ENCODE data around the gene MGLL.
"Not testable (repeated sequence)": the region's sequence is repeated elsewhere in the genome, so short reads cannot be mapped to it uniquely, and the experiment has no call there.

MGLL gene

GRCh38 chr3:127689266-127689860, 133.0 kb downstream of the MGLL start:
- no peak overlapping the region for H3K27ac Mint-ChIP-seq
- H3K4me1 Mint-ChIP-seq: peaks cover 1% of the 10 kb centered on the region
- no peaks in the 10 kb centered on the region for H3K9me3 Mint-ChIP-seq
- no peaks in the 10 kb centered on the region for H3K36me3 Mint-ChIP-seq (ENCODE audit: low read depth)
- H3K4me3 Mint-ChIP-seq: no peak overlapping the region
- H3K27me3 Mint-ChIP-seq: no peaks in the 10 kb centered on the region
- DNase-seq (no peak), ATAC-seq (no peak)

- ATAC-seq (no peak), DNase-seq (no peak)
- H3K27ac Mint-ChIP-seq: no peak overlapping the region
- H3K36me3 Mint-ChIP-seq (ENCODE audit: low read depth): no peaks in the 10 kb centered on the region
- H3K4me1 Mint-ChIP-seq: peaks cover 7% of the 10 kb centered on the region
- H3K4me3 Mint-ChIP-seq: no peak overlapping the region
- H3K27me3 Mint-ChIP-seq: no peaks in the 10 kb centered on the region
- H3K9me3 Mint-ChIP-seq: no peaks in the 10 kb centered on the region
Observed at GRCh38 chr3:127688416-127689265, 133.7 kb downstream of the MGLL start.

DNA sequence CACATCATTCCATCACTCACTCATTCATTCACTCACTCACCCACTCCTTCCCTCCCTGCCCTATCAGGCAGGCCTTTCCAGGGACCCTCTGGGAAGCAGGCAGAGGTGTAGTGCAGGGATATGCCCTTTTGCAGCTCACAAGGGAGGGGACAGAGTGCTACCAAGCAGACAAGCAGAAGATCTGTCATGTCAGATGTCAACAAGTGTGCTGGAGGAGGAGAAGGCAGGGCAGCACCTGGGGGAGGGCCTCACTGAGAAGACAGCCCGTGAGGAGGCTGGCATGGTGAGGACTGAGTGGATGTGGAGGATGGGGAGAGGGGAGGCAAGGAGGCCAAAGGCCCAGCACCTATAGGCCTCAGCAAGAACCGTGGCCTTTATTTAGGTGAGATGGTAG, 134.3 kb downstream of the MGLL start:
- Mint-ChIP-seq H3K4me1 (peaks cover 9% of the 10 kb centered on the region), H3K27me3 (no peaks in the 10 kb centered on the region), H3K4me3 (no peak overlapping the region), H3K27ac (no peak overlapping the region), H3K9me3 (no peaks in the 10 kb centered on the region), H3K36me3 (ENCODE audit: low read depth) (no peaks in the 10 kb centered on the region)
- DNase-seq (no peak), ATAC-seq (no peak)

GRCh38 chr3:127687228-127687737, 135.0 kb downstream of the MGLL start:
- no peak overlapping the region for H3K4me3 Mint-ChIP-seq
- H3K27ac Mint-ChIP-seq: no peak overlapping the region
- H3K9me3 Mint-ChIP-seq: no peaks in the 10 kb centered on the region
- H3K36me3 Mint-ChIP-seq (ENCODE audit: low read depth): no peaks in the 10 kb centered on the region
- DNase-seq (no peak), ATAC-seq (no peak)
- no peaks in the 10 kb centered on the region for H3K27me3 Mint-ChIP-seq
- peaks cover 9% of the 10 kb centered on the region for H3K4me1 Mint-ChIP-seq

- H3K4me3 Mint-ChIP-seq: no peak overlapping the region
- H3K9me3 Mint-ChIP-seq: no peaks in the 10 kb centered on the region
- H3K36me3 Mint-ChIP-seq (ENCODE audit: low read depth): no peaks in the 10 kb centered on the region
- no peak overlapping the region for H3K27ac Mint-ChIP-seq
- no peaks in the 10 kb centered on the region for H3K27me3 Mint-ChIP-seq
- no peak for ATAC-seq
- H3K4me1 Mint-ChIP-seq: peaks cover 11% of the 10 kb centered on the region
- DNase-seq: no peak
Observed at GRCh38 chr3:127686512-127686894, 135.8 kb downstream of the MGLL start.

DNA sequence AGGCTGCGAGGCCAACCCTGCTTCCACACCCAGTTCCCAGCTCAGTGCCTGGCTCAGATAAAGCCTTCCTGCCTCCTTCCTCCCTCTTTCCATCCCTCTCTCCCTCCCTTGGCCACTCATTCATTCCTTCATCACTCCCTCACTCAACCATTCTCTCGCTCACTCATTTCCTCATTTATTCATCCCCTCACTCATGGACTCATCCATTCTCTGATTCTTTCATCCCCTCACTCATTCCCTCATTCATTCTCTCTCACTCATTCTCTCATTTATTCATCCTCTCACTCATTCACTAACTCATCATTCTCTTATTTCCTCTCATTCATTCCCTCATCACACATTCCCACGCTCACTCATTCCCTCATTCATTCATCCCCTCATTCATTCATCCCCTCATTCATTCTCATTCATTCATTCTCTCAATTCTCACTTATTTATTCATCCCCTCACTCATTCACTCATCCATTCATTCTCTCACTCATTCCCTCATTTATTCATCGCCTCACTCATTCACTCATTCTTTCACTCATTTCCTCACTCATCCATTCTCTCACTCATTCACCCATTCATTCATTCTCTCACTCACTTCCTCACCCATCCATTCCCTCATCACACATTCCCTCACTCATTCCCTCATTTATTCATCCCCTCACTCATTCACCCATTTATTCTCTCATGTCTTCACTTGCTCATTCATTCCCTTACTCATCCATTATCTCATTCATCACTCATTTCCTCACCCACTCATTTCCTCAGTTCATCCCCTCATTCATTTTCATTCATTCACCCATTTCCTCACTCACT, 136.4 kb downstream of the MGLL start:
- ATAC-seq: no peak
- Mint-ChIP-seq H3K36me3 (ENCODE audit: low read depth) (no peaks in the 10 kb centered on the region), H3K4me1 (peaks cover 13% of the 10 kb centered on the region), H3K27ac (no peak overlapping the region), H3K9me3 (no peaks in the 10 kb centered on the region), H3K4me3 (no peak overlapping the region), H3K27me3 (no peaks in the 10 kb centered on the region)
- no peak for DNase-seq

DNA sequence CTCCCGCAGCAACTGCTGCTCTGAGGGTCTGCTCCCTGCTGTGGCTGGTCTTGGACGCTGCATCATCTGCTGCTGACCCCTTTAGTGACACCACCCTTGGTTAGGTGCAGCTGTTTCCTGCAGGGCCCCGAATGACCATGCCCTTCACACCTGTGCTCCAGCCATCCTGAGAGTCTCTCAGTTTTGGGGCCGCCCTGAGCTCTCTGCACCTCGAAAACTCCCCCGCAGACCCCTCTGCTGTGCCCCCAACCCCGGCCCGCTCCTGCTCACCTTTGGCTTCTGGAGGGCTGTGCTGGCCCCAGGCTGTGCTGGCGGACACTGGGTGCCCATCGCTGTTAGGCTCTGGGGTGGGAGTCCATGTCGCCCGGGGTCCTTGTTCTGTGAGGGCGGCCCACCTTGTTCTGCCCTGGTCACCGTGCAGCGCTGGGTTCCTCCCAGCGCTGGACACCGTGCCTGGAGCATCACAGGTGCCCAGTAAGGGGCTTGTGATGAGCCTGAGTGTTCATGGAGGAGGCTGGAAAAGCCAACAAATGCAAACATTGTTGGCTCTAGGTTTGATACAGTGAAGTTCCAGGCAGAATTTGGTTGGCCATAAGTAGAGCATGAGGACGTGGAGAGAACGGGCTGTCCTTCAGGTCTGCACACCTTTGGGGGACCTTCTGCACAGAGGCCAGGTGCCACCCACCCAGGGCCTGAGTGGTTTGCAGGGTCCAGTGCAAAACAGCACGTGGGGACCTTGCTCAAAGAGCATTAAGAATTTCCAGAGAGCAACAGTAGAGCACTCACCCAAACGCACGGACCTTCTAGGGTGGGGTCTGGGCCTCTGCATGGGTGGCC, 137.2 kb downstream of the MGLL start:
- Mint-ChIP-seq H3K27ac (no peak overlapping the region), H3K4me1 (peaks cover 13% of the 10 kb centered on the region), H3K27me3 (no peaks in the 10 kb centered on the region), H3K36me3 (ENCODE audit: low read depth) (no peaks in the 10 kb centered on the region), H3K4me3 (no peak overlapping the region), H3K9me3 (no peaks in the 10 kb centered on the region)
- no peak for ATAC-seq
- DNase-seq: no peak

GRCh38 chr3:127682561-127682960, 139.8 kb downstream of the MGLL start:
- Mint-ChIP-seq H3K36me3 (ENCODE audit: low read depth) (no peaks in the 10 kb centered on the region), H3K27ac (no peak overlapping the region), H3K27me3 (no peaks in the 10 kb centered on the region), H3K9me3 (no peaks in the 10 kb centered on the region), H3K4me3 (no peak overlapping the region), H3K4me1 (peaks cover 13% of the 10 kb centered on the region)
- ATAC-seq (no peak), DNase-seq (no peak)

GRCh38 chr3:127682175-127682554, 140.2 kb downstream of the MGLL start:
- ATAC-seq; DNase-seq; H3K36me3 Mint-ChIP-seq (ENCODE audit: low read depth); H3K9me3 Mint-ChIP-seq; H3K4me3 Mint-ChIP-seq; H3K27ac Mint-ChIP-seq; H3K27me3 Mint-ChIP-seq: not testable (repeated sequence)
- peaks cover 13% of the 10 kb centered on the region for H3K4me1 Mint-ChIP-seq

- H3K9me3 Mint-ChIP-seq: no peaks in the 10 kb centered on the region
- no peak overlapping the region for H3K27ac Mint-ChIP-seq
- H3K36me3 Mint-ChIP-seq (ENCODE audit: low read depth): no peaks in the 10 kb centered on the region
- no peaks in the 10 kb centered on the region for H3K27me3 Mint-ChIP-seq
- no peak overlapping the region for H3K4me3 Mint-ChIP-seq
- DNase-seq (no peak), ATAC-seq (no peak)
- peaks cover 13% of the 10 kb centered on the region for H3K4me1 Mint-ChIP-seq
Observed at GRCh38 chr3:127680798-127681221, 141.5 kb downstream of the MGLL start.

DNA sequence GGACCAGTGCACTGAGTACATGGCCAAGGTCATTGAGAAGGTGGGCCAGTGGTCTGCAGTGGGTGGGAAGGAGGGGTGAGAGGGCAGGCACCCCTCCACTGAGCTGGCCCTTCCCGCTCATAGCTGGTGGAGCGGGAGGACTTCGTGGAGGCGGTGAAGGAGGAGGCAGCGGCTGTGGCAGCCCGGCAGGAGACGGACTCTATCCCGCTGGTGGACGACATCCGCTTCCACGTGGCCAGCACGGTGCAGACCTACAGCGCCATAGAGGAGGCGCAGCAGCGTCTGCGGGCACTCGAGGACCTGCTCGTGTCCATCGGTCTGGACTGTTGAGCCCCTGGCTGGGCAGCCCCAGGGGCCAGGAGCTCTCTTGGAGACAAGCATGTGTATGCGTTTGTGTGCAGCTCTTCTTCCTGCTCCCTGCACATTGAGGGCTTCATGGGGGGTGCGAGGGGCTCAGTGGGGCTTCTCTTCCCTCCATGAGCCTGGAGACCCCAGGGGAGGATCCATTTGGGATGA, 142.1 kb downstream of the MGLL start:
- peaks cover 13% of the 10 kb centered on the region for H3K4me1 Mint-ChIP-seq
- H3K9me3 Mint-ChIP-seq: no peaks in the 10 kb centered on the region
- H3K36me3 Mint-ChIP-seq (ENCODE audit: low read depth): no peaks in the 10 kb centered on the region
- DNase-seq (no peak), ATAC-seq (no peak)
- no peak overlapping the region for H3K27ac Mint-ChIP-seq
- H3K27me3 Mint-ChIP-seq: no peaks in the 10 kb centered on the region
- no peak overlapping the region for H3K4me3 Mint-ChIP-seq

DNA sequence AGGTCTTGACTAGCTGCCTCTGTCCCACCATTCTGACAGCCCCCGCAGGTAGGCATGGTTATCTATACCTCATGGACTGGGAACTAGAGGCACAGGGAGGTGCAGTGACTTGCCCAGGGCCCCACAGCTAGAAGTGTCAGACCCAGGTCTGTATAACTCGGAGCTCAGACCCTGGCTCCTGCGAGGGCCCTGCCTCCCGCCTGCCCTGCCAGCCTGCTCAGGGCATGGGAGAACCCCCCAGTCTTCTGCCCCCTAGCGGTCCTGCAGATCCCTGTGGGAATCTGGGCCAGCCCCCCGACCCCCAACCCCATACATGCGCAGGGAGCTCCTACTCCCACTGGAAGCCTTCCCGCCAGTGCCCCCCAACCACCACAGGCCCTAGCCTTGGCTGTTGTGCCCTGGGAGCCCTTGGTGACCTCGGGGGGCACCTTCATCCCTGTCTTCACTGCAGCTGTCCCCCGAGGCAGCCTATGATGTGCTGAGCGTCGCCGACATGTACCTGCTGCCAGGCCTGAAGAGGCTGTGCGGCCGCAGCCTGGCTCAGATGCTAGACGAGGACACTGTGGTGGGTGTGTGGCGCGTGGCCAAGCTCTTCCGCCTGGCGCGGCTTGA, 142.7 kb downstream of the MGLL start:
- no peaks in the 10 kb centered on the region for H3K9me3 Mint-ChIP-seq
- H3K27me3 Mint-ChIP-seq: no peaks in the 10 kb centered on the region
- no peak for DNase-seq
- no peak overlapping the region for H3K4me3 Mint-ChIP-seq
- no peak for ATAC-seq
- H3K36me3 Mint-ChIP-seq (ENCODE audit: low read depth): no peaks in the 10 kb centered on the region
- H3K27ac Mint-ChIP-seq: no peak overlapping the region
- peaks cover 16% of the 10 kb centered on the region for H3K4me1 Mint-ChIP-seq

GRCh38 chr3:127678611-127679533, 143.4 kb downstream of the MGLL start:
- H3K9me3 Mint-ChIP-seq: no peaks in the 10 kb centered on the region
- H3K36me3 Mint-ChIP-seq (ENCODE audit: low read depth): no peaks in the 10 kb centered on the region
- DNase-seq (no peak), ATAC-seq (no peak)
- no peaks in the 10 kb centered on the region for H3K27me3 Mint-ChIP-seq
- H3K4me1 Mint-ChIP-seq: peaks cover 18% of the 10 kb centered on the region
- H3K27ac Mint-ChIP-seq: no peak overlapping the region
- H3K4me3 Mint-ChIP-seq: no peak overlapping the region

Data from activated naive CD8-positive, alpha-beta T cell treated with anti-CD3 and anti-CD28 coated beads, Interleukin-2, amount 50 U/mL, for 24 hours (primary cell).